Brain microvascular endothelial cell (primary cell): ENCODE measurements around the gene ADAM10.

Source experiments
- DNase-seq: peaks from one replicate; pipeline ENCODE4 v3.0.0-alpha.2; 2020
- H3K27ac ChIP-seq: fragments of 250-450 bp; sonication (Bioruptor Pico); 2 replicates; pipeline ENCODE4 v1.5.1; 2020; ENCODE audit warnings: mild to moderate bottlenecking, moderate library complexity
- H3K27me3 ChIP-seq: fragments of 250-450 bp; sonication (Bioruptor Pico); replicated peaks from 2 replicates; pipeline ENCODE4 v1.5.1; 2020; ENCODE audit warnings: mild to moderate bottlenecking
- H3K36me3 ChIP-seq: fragments of 250-450 bp; sonication (Bioruptor Pico); replicated peaks from 2 replicates; pipeline ENCODE4 v1.5.1; 2020; ENCODE audit warnings: mild to moderate bottlenecking
- H3K4me3 ChIP-seq: 2 replicates; pipeline ENCODE4 v1.5.1; 2011; ENCODE audit warnings: low read depth, mild to moderate bottlenecking, control low read depth, low read length, moderate library complexity
- CTCF ChIP-seq: IDR thresholded peaks from 2 replicates; pipeline ENCODE4 v1.5.1; 2011; ENCODE audit warnings: low read depth, mild to moderate bottlenecking, moderate library complexity, low read length, control low read depth, inconsistent platforms; ENCODE audit errors: missing control alignments
- in situ Hi-C: cut with HindIII; loops from 2 replicates; pipeline ENCODE4 v1.10.0; 2017; ENCODE audit warnings: low sequenced_read_pairs, low pct_ligation_motif_present

ADAM10 gene

DNA sequence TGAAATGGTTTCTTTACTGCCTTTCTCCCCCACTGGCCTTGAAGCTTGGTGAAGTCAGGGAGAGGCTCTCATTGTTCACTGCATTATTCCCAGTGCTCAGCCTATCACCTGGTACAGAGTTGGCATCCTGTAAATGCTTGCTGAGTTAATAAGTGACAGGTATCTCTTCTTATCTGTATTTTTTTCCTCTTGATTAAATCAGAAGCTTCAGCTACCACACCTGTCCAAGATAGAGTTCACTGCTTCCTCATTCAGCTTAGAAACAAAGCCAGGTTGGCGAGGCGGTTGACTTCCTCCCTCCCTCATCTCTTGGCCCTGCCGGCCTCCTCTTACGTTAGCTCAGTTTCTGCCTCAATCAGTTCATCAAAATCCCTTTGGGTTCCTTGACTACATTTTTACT, 174.9 kb downstream of the ADAM10 start:
- in situ Hi-C loops, result no loop called here
- TF ChIP-seq CTCF, result no peak
- H3K27ac ChIP-seq, result no peak overlapping the region
- DNase-seq, result no peak
- H3K27me3 ChIP-seq, result no peaks in the 10 kb centered on the region
- no peaks in the 10 kb centered on the region for H3K36me3 ChIP-seq
- H3K4me3 ChIP-seq, result no peak overlapping the region

- DNase-seq, result no peak
- in situ Hi-C loops, result no loop called here
- H3K36me3 ChIP-seq, result no peaks in the 10 kb centered on the region
- no peaks in the 10 kb centered on the region for H3K27me3 ChIP-seq
- no peak overlapping the region for H3K27ac ChIP-seq
- no peak for TF ChIP-seq CTCF
- H3K4me3 ChIP-seq, result no peak overlapping the region
Measured at GRCh38 chr15:58573270-58573669, 176.2 kb downstream of the ADAM10 start.

DNA sequence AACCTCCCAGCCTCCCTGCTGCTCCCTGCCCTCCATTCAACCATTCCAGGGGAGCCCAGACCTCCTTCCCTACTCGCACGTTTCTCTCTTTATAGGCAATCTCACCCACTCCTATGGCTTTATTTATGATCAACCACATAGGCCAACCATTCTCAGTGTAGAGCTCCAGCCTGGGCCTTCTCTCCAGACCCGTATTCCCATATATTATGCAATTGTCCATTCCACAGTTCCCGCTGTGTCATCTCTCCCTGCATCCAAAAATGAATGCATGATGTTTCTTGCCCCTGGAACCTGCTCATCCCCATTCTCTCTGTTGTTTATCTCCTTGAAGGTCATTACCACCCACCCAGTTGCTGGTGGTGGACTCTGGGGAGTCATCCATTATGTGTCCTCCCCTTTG, 177.0 kb downstream of the ADAM10 start:
- Histone ChIP-seq H3K36me3 (no peaks in the 10 kb centered on the region), H3K27me3 (no peaks in the 10 kb centered on the region), H3K27ac (no peak overlapping the region), H3K4me3 (no peak overlapping the region)
- DNase-seq, result no peak
- no peak for TF ChIP-seq CTCF
- in situ Hi-C loops, result no loop called here

- no peak for DNase-seq
- H3K4me3 ChIP-seq, result no peak overlapping the region
- H3K27ac ChIP-seq, result no peak overlapping the region
- no peak for TF ChIP-seq CTCF
- in situ Hi-C loops, result no loop called here
- H3K27me3 ChIP-seq, result no peaks in the 10 kb centered on the region
- no peaks in the 10 kb centered on the region for H3K36me3 ChIP-seq
Measured at GRCh38 chr15:58571491-58571890, 178.0 kb downstream of the ADAM10 start.

DNA sequence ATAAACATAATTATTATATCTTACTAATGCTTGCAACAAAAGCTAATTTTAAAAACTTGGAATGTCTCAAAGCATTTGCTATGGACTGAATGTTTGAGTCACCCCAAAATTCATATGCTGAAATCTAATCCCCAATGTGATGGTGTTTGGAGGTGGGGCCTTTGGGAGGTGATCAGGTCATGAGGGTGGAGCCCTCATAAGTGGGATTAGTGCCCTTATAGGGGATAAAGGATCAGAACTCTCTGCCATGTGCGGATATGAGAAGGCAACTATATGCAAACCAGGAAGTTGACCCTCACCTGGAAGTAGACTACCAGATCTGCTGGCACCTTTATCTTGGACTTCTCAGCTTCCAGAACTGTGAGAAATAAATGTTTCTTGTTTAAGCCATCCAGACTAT, 180.1 kb downstream of the ADAM10 start:
- TF ChIP-seq CTCF, result no peak
- in situ Hi-C loops, result no loop called here
- Histone ChIP-seq H3K27me3 (no peaks in the 10 kb centered on the region), H3K27ac (no peak overlapping the region), H3K36me3 (no peaks in the 10 kb centered on the region), H3K4me3 (no peak overlapping the region)
- no peak for DNase-seq

- no peak for DNase-seq
- H3K27me3 ChIP-seq, result no peaks in the 10 kb centered on the region
- H3K36me3 ChIP-seq, result no peaks in the 10 kb centered on the region
- TF ChIP-seq CTCF, result no peak
- no peak overlapping the region for H3K27ac ChIP-seq
- H3K4me3 ChIP-seq, result no peak overlapping the region
- in situ Hi-C loops, result no loop called here
Measured at GRCh38 chr15:58568157-58568571, 181.3 kb downstream of the ADAM10 start.
